Measurements from ENCODE around the gene ERC2.

GRCh38 chr3:56491566-56491965 lies 23.3 kb upstream of the ERC2 start:
- TF ChIP-seq OSR1 (CRISPR knock-in tag; IDR thresholded peaks at IDR 0.05) (no peak), ARNTL (CRISPR knock-in tag; IDR thresholded peaks at IDR 0.05; ENCODE audit: borderline replicate concordance, low read depth) (no peak), ZFP30 (CRISPR knock-in tag; IDR thresholded peaks at IDR 0.05) (no peak)

Data from SK-N-SH treated with all-trans-retinoic acid at 6 μM for 48 hours (cell line).